ENCODE data around the gene SPAG9.

DNA sequence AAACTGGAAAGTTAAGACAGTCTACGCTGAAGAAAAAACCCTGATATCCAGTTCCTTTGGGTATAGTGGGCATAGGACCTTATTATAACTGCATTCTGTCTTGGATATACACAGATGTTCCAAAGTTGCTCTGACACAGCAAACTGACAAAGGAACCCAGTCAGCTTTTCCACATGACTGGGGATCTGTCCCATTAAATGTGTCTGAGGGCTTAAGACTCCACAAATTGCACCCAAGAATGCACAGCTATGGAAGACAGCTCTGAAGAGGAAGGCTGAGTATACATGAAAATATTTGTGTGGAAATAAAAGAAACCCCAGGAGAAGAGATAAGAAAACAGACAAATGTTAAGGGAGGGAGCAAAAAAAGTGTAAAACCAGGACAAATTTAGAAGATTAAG is 114.1 kb downstream of the SPAG9 start:
- TF ChIP-seq YY1 (tag by site-specific recombination; IDR thresholded peaks at IDR 0.05) (no peak), ZNF133 (tag by site-specific recombination; IDR thresholded peaks at IDR 0.05) (no peak), HOXD13 (CRISPR knock-in tag; IDR thresholded peaks at IDR 0.05; ENCODE audit: borderline replicate concordance) (no peak), ZNF214 (tag by site-specific recombination; IDR thresholded peaks at IDR 0.05; ENCODE audit: borderline replicate concordance) (no peak), ZNF10 (tag by site-specific recombination; IDR thresholded peaks at IDR 0.05) (no peak)
- TF ChIP-seq, protein P1, sequence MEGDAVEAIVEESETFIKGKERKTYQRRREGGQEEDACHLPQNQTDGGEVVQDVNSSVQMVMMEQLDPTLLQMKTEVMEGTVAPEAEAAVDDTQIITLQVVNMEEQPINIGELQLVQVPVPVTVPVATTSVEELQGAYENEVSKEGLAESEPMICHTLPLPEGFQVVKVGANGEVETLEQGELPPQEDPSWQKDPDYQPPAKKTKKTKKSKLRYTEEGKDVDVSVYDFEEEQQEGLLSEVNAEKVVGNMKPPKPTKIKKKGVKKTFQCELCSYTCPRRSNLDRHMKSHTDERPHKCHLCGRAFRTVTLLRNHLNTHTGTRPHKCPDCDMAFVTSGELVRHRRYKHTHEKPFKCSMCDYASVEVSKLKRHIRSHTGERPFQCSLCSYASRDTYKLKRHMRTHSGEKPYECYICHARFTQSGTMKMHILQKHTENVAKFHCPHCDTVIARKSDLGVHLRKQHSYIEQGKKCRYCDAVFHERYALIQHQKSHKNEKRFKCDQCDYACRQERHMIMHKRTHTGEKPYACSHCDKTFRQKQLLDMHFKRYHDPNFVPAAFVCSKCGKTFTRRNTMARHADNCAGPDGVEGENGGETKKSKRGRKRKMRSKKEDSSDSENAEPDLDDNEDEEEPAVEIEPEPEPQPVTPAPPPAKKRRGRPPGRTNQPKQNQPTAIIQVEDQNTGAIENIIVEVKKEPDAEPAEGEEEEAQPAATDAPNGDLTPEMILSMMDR (tag by site-specific recombination; IDR thresholded peaks at IDR 0.05): no peak
